ENCODE results near the gene HELZ.
"Not testable (repeated sequence)": the region's sequence is repeated elsewhere in the genome, so short reads cannot be mapped to it uniquely, and the experiment has no call there.

Gene HELZ

DNA sequence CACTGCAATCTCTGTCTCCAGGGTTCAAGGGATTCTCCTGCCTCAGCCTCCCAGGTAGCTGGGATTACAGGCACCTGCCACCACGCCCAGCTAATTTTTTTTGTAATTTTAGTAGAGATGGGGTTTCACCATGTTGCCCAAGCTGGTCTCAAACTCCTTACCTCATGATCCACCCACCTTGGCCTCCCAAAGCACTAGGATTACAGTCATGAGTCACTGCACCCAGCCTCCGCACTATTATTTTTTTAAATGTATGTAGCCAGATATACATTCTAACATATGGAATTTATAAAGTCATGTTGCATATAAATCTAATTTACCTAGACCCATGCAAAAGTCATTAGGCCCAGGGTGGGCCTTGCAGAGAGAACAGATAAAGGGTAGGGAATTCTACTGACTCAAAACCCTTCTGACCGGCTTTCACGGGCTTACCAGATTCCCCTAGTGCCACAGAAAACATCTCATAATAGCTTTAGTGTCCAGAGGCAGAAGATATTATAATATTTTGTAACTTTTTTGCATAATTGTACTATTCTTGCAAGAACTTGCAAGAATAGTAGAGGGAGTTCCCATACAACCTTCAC, 20.5 kb upstream of the HELZ start:
- no peak for DNase-seq (ENCODE audit: low spot score)

DNA sequence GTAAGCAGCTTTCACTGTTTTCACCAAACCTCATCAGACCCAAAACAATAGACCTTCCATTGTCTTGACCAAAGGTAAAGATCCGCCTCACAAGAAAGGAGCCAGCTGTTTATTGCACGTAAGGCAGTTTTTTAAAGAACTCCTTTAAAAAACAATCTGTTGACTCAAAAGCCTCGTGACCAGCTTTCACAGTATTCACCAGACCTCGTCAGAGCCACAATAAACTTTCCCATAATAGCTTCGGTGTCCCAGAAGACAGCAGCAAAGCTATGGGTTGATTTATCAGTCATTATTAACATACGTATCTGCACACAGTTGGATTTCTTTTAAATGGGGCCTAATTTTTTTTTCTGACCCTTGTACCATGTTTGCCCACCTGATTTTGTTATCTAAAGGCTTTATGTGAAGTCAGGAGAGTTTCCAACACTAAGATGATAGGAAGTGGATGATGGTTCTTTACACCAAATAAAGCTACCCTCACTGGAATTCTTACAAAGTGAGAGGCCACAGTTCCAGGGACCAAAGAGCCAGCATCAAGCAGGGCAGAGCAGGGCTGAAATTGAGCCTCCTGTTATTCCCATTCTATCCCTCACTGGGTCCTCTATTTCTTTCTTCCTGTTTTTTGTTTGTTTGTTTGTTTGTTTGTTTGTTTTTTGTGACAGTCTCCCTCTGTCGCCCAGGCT, 17.6 kb upstream of the HELZ start:
- no peak for DNase-seq (ENCODE audit: low spot score)

DNA sequence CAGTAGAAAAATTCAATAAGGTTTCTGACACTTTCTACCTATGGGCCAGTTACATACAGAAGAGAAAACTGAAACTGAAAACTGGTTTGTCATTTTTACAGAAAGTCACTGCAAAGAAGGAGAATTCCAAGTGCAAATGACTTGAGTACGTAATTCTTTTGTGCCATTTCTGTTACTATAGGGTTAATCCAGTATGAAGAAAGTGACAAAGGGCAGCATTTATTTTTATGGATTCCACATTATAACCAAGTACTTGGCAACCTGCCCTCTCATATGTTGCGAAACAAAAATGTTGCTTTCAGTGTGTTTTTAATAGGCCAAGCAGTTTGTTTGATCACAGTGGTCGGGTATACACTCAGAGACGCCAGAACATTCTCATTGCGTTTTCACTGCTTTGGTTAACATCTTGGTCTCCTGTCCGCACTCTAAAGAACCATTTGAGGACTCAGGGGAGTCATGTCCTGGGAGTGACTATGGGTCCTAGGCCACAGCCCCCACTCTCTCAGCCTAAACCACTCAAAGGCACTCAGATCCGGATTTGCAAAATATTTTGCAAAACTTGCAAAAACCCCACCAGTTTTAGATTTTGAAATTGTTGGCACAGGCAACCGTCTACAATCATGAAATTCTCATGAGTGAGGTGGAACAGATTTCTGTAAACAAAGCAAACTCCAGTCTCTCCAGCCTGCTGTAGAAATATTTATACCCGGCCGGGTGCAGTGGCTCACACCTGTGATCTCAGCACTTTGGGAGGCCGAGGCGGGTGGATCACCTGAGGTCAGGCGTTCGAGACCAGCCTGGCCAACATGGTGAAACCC, 15.4 kb upstream of the HELZ start:
- no peak for DNase-seq (ENCODE audit: low spot score)

DNA sequence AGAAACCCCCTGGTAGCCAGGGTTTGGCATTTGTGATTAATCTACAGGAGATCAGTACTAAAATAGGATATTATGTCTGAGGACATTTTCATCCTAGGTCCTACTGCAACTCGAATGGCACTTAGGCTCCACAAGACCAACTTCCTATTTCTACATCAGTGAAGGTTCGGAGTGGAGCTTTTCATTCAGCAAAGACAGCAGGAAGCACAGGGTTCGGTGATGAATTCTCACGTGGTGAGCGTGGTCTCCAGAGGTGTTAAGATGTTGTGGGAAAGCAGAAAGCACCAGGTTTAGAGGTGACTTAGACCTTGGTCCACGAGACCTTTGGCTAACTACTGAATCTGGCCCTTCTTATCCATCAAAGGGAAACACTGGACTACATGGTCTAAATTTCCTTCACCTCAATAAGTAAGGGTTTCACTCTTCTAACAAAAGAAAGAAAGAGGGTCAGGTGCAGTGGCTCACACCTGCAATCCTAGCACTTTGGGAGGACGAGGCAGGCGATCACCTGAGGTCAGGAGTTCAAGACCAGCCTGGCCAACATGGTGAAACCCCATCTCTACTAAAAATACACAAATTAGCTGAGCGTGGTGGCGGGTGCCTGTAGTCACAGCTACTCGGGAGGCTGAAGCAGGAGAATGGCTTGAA, 13.9 kb upstream of the HELZ start:
- no peak for DNase-seq (ENCODE audit: low spot score)

DNA sequence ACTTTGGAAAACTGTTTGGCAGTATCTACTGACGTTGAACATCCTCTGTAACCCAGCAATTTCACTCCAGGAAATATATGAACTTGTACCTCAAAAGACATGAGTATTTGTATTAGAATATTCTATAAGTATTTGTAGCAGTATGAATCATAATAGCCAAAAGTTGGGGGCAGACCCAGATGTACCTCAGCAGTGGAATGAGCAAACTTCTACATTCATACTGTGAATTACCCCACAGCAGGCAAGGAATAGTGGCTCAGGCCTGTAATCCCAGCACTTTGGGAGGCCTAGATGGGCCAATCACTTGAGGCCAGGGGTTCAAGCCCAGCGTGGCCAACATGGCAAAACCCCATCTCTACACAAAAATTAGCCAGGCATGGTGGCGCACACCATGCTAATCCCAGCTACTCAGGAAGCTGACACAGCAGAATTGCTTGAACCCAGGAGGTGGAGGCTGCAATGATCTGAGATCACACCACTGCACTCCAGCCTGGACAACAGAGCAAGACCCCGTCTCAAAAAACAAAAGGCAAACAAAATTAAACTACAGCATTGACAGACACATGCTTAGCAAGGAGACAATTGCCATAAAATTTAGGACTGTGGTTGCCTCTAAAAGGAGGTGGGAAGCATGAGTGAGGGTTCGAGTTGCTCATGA, 11.2 kb upstream of the HELZ start:
- DNase-seq (ENCODE audit: low spot score): no peak

DNA sequence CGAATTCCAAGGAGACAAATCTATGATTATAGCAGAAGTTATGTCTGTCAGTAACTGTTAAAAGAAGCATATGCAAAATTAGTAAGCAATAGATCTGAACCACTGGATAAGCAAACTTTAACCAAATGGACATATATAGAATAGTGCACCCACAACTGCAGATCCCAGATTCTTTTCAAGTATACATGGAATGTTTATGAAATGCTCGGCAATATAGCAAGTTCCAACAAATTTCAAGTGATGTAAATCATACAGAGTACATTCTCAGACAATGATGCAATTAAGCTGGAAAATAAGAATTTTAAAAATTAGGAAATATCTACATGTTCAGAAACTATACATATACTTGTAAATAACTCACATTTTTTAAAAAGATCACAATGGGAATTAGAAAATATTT, 8.4 kb upstream of the HELZ start:
- DNase-seq (ENCODE audit: low spot score): no peak

DNA sequence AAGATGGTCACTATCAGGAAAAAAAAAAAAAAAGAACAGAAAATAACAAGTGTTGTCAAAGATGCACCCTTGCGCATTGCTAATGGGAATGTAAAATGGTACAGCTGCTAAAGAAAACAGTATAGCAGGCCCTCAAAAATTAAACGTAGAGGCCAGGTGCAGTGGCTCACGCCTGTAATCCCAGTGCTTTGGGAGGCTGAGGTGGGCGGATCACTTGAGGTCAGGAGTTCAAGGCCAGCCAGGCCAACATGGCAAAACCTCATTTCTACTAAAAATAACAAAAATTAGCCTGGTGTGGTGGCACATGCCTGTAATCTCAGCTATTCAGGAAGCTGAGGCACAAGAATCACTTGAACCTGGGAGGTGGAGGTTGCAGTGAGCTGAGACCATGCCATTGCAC, 6.6 kb upstream of the HELZ start:
- DNase-seq (ENCODE audit: low spot score): not testable (repeated sequence)

DNA sequence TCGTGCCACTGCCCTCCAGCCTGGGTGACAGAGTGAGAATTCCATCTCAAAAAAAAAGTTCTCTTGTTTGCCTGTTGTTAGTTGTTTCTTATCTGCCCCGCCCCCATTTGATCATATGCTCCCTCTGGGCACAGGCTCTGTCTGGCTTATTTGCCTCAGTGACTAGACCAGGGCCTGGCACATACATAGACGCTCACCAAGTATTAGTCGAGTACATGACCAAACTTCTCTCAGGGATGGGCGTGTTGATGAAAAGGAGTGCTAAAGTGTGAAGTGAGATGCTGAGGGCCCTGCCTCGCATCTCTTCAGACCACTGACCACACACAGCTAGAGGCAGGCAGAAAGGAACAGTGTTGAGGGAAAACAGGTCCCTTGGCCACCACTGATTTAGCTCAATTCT, 3.3 kb upstream of the HELZ start:
- no peak for DNase-seq (ENCODE audit: low spot score)

DNA sequence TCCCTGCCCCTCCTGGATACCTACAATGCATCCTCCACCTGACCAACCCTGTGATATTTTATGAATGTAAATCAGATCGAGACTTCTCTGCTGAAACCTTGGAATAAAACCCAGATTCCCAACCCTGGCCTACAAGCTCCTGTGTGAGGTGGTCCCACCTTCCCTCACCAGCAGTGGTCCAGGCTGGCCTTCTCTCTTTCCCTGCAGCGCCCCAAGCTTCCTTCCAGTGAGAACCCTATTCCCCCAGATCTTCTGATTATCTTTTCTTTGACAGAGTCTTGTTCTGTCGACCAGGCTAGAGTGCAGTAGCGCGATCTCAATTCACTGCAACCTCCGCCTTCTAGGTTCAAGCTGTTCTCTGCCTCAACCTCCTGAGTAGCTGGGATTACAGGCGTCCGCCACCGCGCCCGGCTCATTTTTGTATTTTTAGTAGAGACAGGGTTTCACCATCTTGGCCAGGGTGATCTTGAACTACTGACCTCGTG, 2.5 kb upstream of the HELZ start:
- no peak for DNase-seq (ENCODE audit: low spot score)

DNA sequence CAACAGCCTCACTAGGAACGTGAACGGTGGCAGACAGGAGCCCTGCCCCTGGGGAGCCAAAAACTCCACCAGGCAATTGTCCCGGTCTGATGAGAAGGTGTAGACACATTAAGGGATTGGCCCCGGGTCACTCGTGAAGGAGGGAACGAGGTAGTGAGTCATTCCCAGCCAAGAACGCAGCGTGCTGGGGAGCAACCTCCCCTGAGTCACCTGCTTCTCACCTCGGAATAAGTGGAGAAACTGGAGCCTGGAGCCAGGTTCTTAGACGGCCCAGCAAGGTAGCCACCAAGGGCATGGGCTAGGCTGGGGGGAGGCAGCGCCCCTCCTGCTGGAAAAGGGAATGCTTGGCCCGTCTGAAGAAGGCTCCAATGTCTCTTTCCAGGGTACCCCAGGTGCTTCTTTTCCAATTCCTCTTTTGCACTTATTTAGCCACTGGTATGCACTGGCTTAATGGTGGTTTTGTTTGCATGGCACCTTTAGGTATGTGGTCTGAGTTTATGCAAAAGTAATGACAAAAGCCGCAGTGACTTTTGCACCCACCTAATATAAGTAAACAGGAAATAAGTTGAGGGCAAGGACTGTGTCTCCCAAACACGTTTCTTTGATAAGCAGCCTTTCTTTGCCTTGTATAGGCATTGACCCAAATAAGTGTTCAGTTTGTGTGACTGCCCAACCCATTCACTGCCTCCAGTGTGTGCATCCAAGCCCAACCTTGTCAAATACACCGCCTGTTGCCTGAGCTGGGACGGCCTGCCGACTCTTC, 1.8 kb upstream of the HELZ start:
- DNase-seq (ENCODE audit: low spot score): no peak

DNA sequence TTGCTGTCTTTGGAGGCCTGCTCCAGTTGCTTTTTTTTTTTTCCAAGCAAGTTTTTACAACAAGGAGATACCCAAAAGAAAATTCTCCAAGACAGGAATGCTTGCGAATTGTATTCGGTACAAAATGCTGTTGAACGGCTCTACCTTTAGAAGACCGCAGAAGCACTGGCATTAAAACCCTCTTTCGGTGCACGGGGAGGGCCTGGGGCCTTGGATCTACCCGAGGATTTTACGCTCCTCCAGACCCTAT, 1.3 kb upstream of the HELZ start:
- no peak for DNase-seq (ENCODE audit: low spot score)

DNA sequence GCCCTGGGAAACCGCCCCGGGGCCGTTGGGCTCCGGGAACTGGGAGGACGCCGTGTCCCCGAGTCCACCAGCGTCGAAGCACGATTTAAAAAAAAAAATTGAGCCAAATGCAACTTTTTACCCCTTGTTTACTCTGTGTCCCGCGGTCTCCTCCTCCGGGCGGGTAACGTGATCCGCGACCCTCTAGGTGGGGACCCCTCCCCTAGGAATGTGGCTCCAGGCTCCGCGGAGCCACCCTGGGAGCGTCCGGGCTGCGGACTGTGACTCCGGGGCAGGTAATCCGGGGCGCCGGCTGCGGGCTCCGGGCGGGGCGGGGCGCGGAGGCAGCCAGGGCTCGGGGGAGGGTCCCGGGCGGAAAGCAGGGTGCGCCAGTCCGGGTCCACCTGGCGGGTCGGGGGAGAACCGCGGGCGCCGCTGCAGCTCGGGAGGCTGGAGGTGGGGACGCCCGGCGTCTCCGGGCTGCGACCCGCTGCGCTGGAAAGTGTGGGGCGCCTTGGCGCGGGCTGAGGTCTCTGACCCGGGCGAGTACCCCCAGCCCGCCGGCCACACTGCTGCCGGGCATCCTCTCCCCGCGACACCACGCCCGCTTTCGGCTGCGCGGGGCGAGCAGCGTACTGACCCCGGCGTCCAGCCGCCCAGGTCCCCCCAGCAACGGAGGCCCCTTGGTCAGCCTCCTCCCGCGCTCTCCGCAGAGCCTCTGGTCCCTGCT, 852 bp upstream of the HELZ start:
- no peak for DNase-seq (ENCODE audit: low spot score)

DNA sequence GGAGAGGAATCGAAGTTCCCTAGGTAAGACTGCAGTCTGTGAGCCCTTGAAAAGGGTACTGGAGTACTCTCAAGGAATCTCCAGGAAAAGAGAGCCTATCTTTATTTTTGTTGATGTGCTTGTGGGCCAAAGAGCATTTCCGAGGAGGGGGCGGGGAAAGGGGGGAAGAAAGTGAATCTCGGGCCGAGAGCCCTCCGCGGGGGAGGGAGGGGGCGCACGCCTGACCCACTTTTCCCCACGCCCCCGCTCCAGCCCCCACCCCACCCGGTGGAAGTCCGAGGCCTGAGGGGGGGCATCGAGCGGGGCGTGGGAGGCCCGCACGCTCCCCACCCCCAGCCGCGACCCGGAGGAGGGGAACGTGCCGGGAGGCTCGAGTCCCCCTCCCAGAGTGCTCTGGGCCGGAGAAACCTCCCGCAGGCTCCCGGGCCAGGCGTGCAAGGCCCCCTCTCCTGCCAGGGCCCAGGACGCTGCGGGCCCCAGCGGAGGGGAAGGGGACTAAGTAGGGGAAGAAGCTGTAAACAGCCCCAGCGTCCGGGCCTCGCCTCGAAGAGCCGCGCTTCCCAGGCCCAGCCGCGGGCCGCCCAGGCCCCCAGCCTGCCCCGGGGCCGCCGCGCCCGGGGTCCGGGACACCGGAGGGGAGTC, 444 bp downstream of the HELZ start:
- DNase-seq (ENCODE audit: low spot score): no peak

DNA sequence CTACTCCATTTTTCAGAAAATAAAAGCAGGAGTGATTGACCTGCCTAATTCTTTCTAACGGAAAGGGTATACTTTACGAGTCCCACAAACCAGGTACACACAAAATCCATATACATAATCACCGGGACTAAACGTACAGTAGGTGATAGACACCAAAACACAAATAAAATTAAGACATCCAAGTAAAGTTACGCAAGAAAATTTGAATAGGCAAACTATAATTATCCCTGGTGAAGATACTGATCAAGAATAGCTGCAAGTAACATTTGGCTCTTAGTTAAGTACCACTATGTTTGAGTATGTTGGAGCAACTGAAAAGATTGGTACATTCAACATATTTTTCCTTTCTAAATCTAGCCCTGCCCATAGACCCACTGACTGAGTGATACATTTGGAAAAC, 1.7 kb downstream of the HELZ start:
- no peak for DNase-seq (ENCODE audit: low spot score)

DNA sequence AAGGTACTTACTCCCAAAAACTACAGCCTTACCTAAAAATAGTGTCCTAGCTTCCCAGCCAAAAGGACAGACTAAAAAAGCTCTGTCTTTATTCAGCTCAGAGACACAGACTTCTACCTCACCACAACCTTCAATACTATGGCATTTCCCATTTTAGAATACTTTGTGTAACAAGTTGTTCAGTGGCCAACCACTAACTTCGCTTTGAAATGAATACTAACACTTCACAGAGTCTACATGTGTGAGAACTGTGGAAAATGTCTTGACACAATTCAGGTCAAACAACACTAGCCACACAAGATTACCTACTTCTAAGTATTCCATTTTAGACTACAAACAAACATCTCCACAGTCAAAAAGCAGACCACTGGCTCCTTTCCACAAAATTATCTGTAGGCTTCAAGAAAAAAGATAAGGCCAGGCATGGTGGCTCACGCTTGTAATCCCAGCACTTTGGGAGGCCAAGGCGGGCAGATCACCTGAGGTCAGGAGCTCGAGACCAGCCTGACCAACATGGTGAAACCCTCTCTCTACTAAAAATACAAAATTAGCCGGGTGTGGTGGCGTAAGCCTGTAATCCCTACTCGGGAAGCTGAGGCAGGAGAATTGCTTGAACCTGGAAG, 3.2 kb downstream of the HELZ start:
- no peak for DNase-seq (ENCODE audit: low spot score)

DNA sequence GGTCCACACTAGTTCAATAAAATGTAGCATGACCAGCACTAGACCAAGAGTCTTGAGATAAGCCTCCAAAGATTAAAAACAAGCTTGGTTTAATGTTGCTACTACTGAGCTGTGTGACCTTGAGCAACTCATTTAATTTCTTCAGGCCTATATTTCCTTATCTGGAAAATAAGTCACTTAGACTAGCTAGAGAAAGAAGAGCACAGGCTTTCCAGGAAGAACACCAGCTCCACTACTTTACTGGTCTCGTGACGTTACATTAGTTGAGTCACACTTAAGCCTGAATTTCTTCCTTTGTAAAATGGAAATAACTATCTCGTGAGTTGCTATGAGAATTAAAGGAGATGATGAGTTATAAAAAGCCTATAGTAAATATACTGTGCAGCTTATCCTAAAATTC, 5.4 kb downstream of the HELZ start:
- DNase-seq (ENCODE audit: low spot score): no peak

DNA sequence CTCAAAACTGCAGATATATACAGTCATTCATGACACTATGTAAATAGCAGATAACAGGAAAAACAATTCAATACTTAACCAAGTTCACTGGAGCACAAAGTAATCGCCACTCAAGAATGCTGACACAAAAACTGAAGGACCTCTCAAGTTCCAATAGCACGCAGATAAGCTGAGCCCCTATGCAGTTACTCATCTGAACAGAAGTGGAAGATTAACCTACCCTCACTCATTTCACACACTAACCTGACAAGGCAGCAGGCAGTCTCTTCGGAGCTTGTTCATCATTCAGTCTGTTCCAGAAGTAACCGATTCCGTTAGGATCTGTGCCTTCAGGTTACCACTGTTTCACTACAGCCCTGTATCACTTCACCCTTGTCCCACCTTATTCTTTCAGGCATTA, 6.0 kb downstream of the HELZ start:
- DNase-seq (ENCODE audit: low spot score): no peak

DNA sequence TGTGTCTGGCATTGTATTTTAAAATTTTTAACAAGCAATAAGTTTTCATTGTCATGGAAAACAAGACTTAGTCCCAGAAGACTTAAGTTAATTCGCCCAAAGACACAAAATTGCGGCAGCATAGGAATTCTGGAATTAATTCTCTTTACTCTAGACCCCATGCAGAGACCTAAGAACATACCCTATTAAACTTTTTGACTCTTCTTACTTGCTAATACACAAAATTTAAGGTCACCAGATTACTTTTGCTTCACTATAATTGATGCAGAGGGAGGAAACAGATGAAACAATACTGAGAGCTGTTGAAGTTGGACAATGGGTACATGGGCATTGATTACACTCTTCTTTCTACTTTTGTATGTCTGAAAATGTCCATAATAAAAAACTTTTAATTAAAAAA, 12.6 kb downstream of the HELZ start:
- DNase-seq (ENCODE audit: low spot score): no peak

DNA sequence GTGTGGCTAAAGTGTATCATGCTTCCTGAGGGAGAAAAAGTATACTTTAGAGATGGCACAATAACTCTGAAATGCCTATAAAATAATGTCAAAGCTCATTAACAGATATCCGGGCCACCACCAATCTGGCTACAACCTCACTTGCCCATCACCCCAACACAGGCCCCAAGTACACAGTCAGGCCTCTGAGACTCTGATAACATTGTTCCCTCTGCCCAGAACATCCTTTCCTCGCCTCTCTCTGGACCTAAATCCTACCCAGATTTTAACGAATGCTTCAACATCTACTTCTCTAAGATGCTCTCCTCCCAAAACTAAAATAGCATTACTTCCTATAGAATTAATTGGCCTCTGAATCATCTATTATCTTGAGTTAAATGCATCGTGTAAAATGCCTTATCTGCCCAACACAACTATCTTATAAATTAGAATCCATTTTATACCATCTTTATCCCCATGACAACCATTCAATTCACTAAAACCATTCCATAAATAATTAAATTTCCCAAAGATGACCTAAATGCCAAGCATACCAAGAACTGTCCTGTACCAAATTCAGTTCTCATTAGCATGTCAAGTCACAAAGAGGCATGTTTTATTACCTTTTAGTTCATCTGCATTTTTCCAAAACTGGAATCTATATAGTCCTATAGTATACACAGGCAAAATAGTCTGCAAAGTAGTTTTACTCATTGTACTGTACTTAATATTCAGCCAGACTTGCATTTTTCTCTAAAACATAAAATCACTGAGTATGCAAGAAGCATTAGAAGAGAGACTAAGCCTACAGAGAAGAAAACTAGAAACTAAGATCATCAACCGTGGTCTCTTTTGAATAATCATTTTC, 15.7 kb downstream of the HELZ start:
- DNase-seq (ENCODE audit: low spot score): no peak
